Mesothelial cell of epicardium (in vitro differentiated cells): Measurements from ENCODE around the gene MROH7. TPM values are rescaled to one million over a fixed set of nuclear protein-coding genes. Genes with fewer than 3 reads are reported as not detected.

Experiments
- DNase-seq, 2 experiments: peaks; one replicate each; pipeline ENCODE4 v3.0.0; 2021; ENCODE audit warnings: low spot score in 2 of 2; ENCODE audit not compliant: unreplicated experiment in 2 of 2
- H3K27ac Mint-ChIP-seq: 2 replicates; pipeline ENCODE4 v1.8.0; 2021; ENCODE audit warnings: mixed read lengths
- H3K27me3 Mint-ChIP-seq: 2 replicates; pipeline ENCODE4 v1.8.0; 2021; ENCODE audit warnings: low read depth, mixed read lengths
- H3K36me3 Mint-ChIP-seq: 2 replicates; pipeline ENCODE4 v1.8.0; 2021; ENCODE audit warnings: mixed read lengths
- H3K4me1 Mint-ChIP-seq: 2 replicates; pipeline ENCODE4 v1.8.0; 2021; ENCODE audit warnings: mixed read lengths
- H3K4me3 Mint-ChIP-seq: 2 replicates; pipeline ENCODE4 v1.8.0; 2021; ENCODE audit warnings: mild to moderate bottlenecking, moderate library complexity, mixed read lengths
- H3K9me3 Mint-ChIP-seq: 2 replicates; pipeline ENCODE4 v1.8.0; 2021; ENCODE audit warnings: mixed read lengths
- CTCF ChIP-seq: fragments of 200-600 bp; sonication (generic); IDR thresholded peaks from one replicate; pipeline ENCODE4 v1.5.0; 2021; ENCODE audit warnings: antibody characterized with exemption; ENCODE audit not compliant: unreplicated experiment
- total RNA-seq: library from RNA; stranded (reverse); gene quantifications from 3 replicates; pipeline ENCODE4 v1.2.1, GENCODE V29; 2021

The MROH7 gene
- total RNA-seq, 1 donor from 2014 or later: 4.3 TPM

- peaks cover under 1% of the 10 kb centered on the region for H3K9me3 Mint-ChIP-seq
Observed at GRCh38 chr1:54678776-54679643, 37.4 kb downstream of the MROH7 start.

GRCh38 chr1:54679706-54680105 lies 38.1 kb downstream of the MROH7 start:
- Mint-ChIP-seq H3K9me3 (no peaks in the 10 kb centered on the region), H3K4me1 (no peaks in the 10 kb centered on the region), H3K27ac (no peak overlapping the region), H3K27me3 (peaks cover 4% of the 10 kb centered on the region), H3K4me3 (no peak overlapping the region), H3K36me3 (no peaks in the 10 kb centered on the region)
- no peak for TF ChIP-seq CTCF
- no peak for DNase-seq

More at GRCh38 chr1:54678776-54679643, 37.4 kb downstream of the MROH7 start:
- Mint-ChIP-seq H3K27me3 (peaks cover 4% of the 10 kb centered on the region), H3K4me1 (no peaks in the 10 kb centered on the region), H3K36me3 (no peaks in the 10 kb centered on the region), H3K4me3 (no peak overlapping the region), H3K27ac (no peak overlapping the region)
- TF ChIP-seq CTCF: no peak
- DNase-seq: no peak

- no peak overlapping the region for H3K27ac Mint-ChIP-seq
Observed at GRCh38 chr1:54680387-54680786, 38.8 kb downstream of the MROH7 start.

GRCh38 chr1:54681358-54681757 lies 39.8 kb downstream of the MROH7 start:
- no peak overlapping the region for H3K4me3 Mint-ChIP-seq
- no peak for TF ChIP-seq CTCF

More at GRCh38 chr1:54680387-54680786, 38.8 kb downstream of the MROH7 start:
- Mint-ChIP-seq H3K27me3 (peaks cover 4% of the 10 kb centered on the region), H3K36me3 (no peaks in the 10 kb centered on the region), H3K4me1 (no peaks in the 10 kb centered on the region), H3K4me3 (no peak overlapping the region), H3K9me3 (no peaks in the 10 kb centered on the region)
- no peak for DNase-seq
- TF ChIP-seq CTCF: no peak

GRCh38 chr1:54683453-54683852 lies 41.9 kb downstream of the MROH7 start:
- H3K9me3 Mint-ChIP-seq: no peaks in the 10 kb centered on the region
- no peak overlapping the region for H3K4me3 Mint-ChIP-seq
- DNase-seq: no peak
- peaks cover 4% of the 10 kb centered on the region for H3K27me3 Mint-ChIP-seq
- TF ChIP-seq CTCF: no peak
- H3K36me3 Mint-ChIP-seq: no peaks in the 10 kb centered on the region
- no peak overlapping the region for H3K27ac Mint-ChIP-seq
- H3K4me1 Mint-ChIP-seq: no peaks in the 10 kb centered on the region

More at GRCh38 chr1:54681358-54681757, 39.8 kb downstream of the MROH7 start:
- no peak overlapping the region for H3K27ac Mint-ChIP-seq
- no peaks in the 10 kb centered on the region for H3K36me3 Mint-ChIP-seq
- H3K4me1 Mint-ChIP-seq: no peaks in the 10 kb centered on the region
- no peak for DNase-seq
- H3K27me3 Mint-ChIP-seq: peaks cover 4% of the 10 kb centered on the region
- H3K9me3 Mint-ChIP-seq: no peaks in the 10 kb centered on the region
